NCI-H524 (cell line): ENCODE measurements around the gene SMIM29.
A peak's percentile ranks its signal among the peaks of the same experiment; 100 is the strongest.

Experiments
- DNase-seq, 2 experiments: peaks; one replicate each; lab custom pipeline; 2025; lab: John Stamatoyannopoulos, UW

The SMIM29 gene

GRCh38 chr6:34240329-34241248 is 8.2 kb downstream of the SMIM29 start:
- no peak for DNase-seq

GRCh38 chr6:34239893-34240292 is 8.9 kb downstream of the SMIM29 start:
- no peak for DNase-seq

GRCh38 chr6:34239500-34239825 is 9.3 kb downstream of the SMIM29 start:
- peak in 1 of 2 experiments; percentile 14 for DNase-seq

DNA sequence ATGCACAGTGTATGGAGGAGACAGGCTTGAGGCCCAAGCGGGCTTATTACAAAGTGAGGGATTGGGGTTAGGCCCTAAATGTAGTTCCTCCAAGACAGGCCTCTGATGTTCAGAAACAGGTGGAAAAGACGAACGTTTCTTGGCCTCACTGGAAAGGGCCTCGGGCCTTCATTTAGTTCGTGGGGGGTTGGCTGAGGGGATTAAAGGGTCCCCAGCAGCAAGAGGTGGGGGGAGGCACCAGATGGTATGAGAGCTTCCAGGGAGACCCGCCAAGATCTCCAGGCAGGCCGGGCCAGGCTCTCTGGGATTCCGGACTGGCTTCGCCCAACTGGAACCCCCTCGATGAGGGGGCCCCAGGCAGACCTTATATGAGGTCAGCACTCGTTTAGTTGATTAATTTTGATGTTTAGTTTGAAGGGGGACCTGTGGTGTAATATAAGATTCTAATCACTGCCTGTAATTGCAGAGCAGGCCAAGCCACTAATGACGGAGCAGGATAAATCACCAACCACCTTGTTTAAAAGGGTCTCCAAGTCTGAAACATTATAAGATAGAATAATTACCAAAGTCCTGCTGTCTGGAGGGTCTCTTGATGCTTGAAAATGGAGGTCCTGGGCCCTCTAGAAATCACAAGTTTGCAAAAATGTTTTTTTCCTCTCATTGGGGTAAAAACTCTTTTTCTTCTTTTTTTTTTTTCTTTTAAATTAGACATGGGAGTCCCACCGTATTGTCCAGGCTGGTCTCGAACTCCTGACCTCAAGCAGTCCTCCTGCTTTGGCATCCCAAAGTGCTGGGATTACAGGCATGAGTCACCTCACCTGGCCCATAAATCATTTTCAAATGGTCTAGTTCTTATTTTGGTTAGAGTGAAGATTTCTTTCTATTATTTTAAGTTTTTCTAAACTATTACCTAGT is 10.0 kb downstream of the SMIM29 start:
- DNase-seq: peak; percentile 49 to 84

GRCh38 chr6:34237722-34238584 is 10.9 kb downstream of the SMIM29 start:
- DNase-seq: peak; percentile 47 to 81

- peak in 1 of 2 experiments; percentile 33 for DNase-seq
Measured at GRCh38 chr6:34237316-34237721, 11.5 kb downstream of the SMIM29 start.

GRCh38 chr6:34236443-34237315 is 12.1 kb downstream of the SMIM29 start, which contains the start of gene HMGA1:
TSS of gene HMGA1 (plus strand) at chr6:34236873. CDS start at chr6:34240781, 3,908 bp downstream.
- DNase-seq: peak; percentile 77 to 93

- DNase-seq: peak in 1 of 2 experiments; percentile 40
Measured at GRCh38 chr6:34236131-34236442, 12.7 kb downstream of the SMIM29 start.

DNA sequence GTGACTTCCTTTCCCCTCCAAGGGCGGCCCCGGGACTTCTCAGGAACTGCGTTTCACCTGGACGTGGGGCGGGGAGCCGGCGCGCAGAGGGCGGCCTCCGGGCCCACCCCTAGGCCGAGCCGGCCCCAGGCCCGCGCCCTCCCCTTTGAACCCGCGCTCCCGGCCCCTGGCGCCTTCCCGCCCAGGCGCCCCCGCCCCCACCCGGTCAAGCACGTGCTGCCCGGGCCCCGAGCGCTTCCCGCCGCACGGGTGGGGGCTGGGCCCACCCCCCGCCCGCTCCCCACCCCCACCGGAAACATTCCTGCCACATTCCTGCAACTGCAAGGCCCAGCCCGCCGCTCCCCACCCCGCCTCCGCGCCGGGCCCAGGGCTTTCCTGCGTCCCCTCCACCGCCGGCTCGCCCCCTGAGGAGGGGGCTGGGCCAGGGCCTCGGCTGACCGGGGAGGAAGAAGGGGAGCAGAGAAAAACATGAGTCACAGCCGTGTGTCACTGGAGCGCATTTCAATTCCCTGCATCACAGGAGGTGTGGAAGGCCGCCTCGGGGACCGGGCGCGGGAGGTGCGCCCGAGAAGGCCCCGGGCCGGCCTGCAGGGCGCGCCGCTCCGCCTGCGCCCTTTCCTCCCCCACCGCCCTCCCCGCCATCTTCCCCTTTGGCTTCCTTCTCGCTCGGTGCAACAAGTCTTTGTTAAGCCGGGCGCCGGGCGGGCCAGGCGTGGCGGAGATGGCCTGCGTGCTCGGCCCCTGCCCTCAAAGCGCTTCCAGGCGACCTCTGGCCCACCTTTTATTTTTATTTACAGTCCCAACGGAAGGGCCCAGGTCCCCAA is 13.3 kb downstream of the SMIM29 start:
- DNase-seq: no peak

GRCh38 chr6:34234667-34235306 is 14.0 kb downstream of the SMIM29 start:
- no peak for DNase-seq

- DNase-seq: no peak
Measured at GRCh38 chr6:34233867-34234266, 14.9 kb downstream of the SMIM29 start.

- DNase-seq: no peak
Measured at GRCh38 chr6:34232901-34233300, 15.9 kb downstream of the SMIM29 start.

GRCh38 chr6:34231566-34232336 is 17.1 kb downstream of the SMIM29 start:
- DNase-seq: no peak

DNA sequence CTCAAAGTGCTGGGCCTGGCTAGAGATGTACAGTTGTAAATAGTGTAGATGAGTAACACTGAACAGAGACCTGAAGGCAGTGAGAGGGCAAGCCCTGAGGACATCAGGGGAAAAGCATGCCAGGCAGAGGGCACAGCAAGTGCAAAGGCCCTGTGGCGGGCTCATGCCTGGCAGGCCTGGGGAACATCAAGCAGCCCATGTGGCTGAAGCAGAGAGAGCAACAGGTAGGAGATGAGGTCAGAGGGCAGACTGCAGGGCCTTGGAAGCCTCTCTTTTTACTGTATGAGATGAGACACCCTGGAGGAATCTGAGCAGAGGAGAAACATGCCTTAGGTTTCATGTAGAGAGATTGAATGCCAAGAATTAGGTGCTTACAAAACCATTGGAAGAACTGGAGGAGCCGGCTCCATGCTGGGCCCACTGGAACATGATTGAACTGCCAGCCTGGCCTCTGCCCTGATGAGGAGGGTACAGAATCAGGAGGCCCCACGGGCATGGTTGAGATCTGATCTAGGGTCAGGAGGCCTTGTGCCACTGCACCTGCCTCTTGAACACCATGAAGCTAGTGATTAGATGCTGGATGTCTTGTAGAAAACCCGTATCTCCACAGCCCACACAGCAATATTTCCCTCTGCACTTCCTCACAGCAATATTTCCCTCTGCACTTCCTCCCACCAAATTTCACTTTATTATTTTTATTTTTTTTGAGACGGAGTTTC is 18.0 kb downstream of the SMIM29 start:
- no peak for DNase-seq

- DNase-seq: no peak
Measured at GRCh38 chr6:34229877-34230276, 18.9 kb downstream of the SMIM29 start.

DNA sequence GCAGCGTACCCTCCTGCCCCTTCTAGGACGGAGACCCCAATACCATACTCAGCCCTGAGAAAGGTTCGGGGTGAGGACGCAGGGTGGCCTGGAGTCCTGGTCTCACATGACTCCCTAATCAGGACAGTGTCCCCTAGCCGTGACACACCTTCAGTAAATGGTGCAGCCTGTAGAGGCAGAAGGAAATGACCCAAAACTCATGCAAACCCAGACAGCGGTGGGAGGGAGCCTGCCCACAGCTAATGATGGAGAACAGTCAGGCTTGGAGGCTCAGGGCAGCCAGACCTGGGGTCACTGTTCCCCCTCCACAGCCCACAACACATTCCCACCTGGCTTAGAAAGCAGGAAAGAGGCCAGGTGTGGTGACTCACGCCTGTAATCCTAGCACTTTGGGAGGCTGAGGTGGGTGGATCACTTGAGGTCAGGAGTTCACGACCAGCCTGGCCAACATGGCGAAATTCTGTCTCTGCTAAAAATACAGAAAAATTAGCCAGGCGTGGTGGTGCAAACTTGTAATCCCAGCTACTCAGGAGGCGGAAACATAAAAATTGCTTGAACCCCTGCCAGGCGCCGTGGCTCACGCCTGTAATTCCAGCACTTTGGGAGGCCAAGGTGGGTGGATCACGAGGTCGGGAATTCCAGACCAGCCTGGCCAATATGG is 20.9 kb downstream of the SMIM29 start:
- DNase-seq: no peak
